Lung (tissue), 12 donors: ENCODE results near the gene PRKCA. TPM values are rescaled to one million over a fixed set of nuclear protein-coding genes. Genes with fewer than 3 reads are reported as not detected.

Source experiments
- ATAC-seq: fragments of 200-7000 bp; cut with Tn5 transposase; one replicate; pipeline ENCODE4 v1.9.1; 2020; ENCODE audit warnings: moderate number of reproducible peaks; ENCODE audit not compliant: insufficient read depth, low FRiP score
- DNase-seq, 3 donors: peaks; one replicate each; pipeline ENCODE4 v3.0.0-alpha.2; 2013 to 2017
- H3K27ac ChIP-seq, 2 donors: one replicate each; pipeline ENCODE4 v1.5.1; 2013; ENCODE audit warnings: mild to moderate bottlenecking in 2 of 2, moderate library complexity in 2 of 2, control low read depth in 1 of 2, inconsistent platforms in 1 of 2, low read depth in 1 of 2, low read length in 1 of 2
- H3K27me3 ChIP-seq, 3 donors: one replicate each; pipeline ENCODE4 v1.5.1; 2013; ENCODE audit warnings: low read length in 2 of 3; ENCODE audit not compliant: control insufficient read depth in 3 of 3, insufficient read depth in 3 of 3
- H3K36me3 ChIP-seq, 4 donors: one replicate each; pipeline ENCODE4 v1.5.1; 2013; ENCODE audit warnings: low read length in 4 of 4, mild to moderate bottlenecking in 1 of 4, moderate library complexity in 1 of 4; ENCODE audit not compliant: control insufficient read depth in 4 of 4, insufficient read depth in 4 of 4
- H3K4me1 ChIP-seq, 5 donors: one replicate each; pipeline ENCODE4 v1.5.1; 2013; ENCODE audit warnings: low read length in 5 of 5, mild to moderate bottlenecking in 2 of 5, moderate library complexity in 1 of 5; ENCODE audit not compliant: control insufficient read depth in 5 of 5, insufficient read depth in 5 of 5
- H3K4me3 ChIP-seq: one replicate; pipeline ENCODE4 v1.5.1; 2013; ENCODE audit warnings: mild to moderate bottlenecking, control low read depth, moderate library complexity
- H3K9ac ChIP-seq, 2 donors: one replicate each; pipeline ENCODE4 v1.5.1; 2013; ENCODE audit warnings: low read length in 2 of 2, control low read depth in 1 of 2; ENCODE audit not compliant: insufficient read depth in 1 of 2
- H3K9me3 ChIP-seq, 4 donors: one replicate each; pipeline ENCODE4 v1.5.1; 2013; ENCODE audit warnings: low read length in 3 of 4, mild to moderate bottlenecking in 1 of 4, moderate library complexity in 1 of 4; ENCODE audit not compliant: control insufficient read depth in 4 of 4, insufficient read depth in 3 of 4
- CTCF ChIP-seq: IDR thresholded peaks from 2 replicates; pipeline ENCODE4 v1.5.1; 2012; ENCODE audit warnings: mild to moderate bottlenecking; ENCODE audit errors: control extremely low read depth, extremely low read depth
- WGBS, 2 donors: extraction: QIAGEN DNeasy Blood & Tissue Kit; methylation state at CpG; one replicate each; pipeline ENCODE4 v1.1.7; 2013; 5-methylcytosine and 5-hydroxymethylcytosine counted together
- polyA plus RNA-seq, 2 donors: library from polyadenylated mRNA; stranded (reverse); fragments of 200-250 nt; gene quantifications; one replicate each; pipeline ENCODE4 v1.2.1, GENCODE V29; 2013
- total RNA-seq, 2 donors: library from RNA; depleted of rRNA in 1 of 2; stranded (reverse); fragments of >200 nt in 1 of 2; gene quantifications; one replicate each; pipeline ENCODE4 v1.2.1, GENCODE V29; 2014 to 2021
- donor health status: control.
- donor health status: control.
- donor health status: Bipolar disorder and iron deficiency.
- donor health status: healthy.
- donor health status: DM: yes; HTN: yes; CAD: no.

The PRKCA gene
- total and polyA plus RNA-seq, 4 donors: 3.4 to 34.8 (median 13.8) TPM

- peaks cover 0 to 23% (median 9%) of the 10 kb centered on the region in 5 donors for H3K4me1 ChIP-seq
- no peak overlapping the region for H3K9ac ChIP-seq
- ATAC-seq (peak; percentile 35), DNase-seq (peak; percentile 63 to 69 (median 67))
- H3K27ac ChIP-seq: peak overlapping the region; percentile 73 to 79
- no peaks in the 10 kb centered on the region for H3K27me3 ChIP-seq
- peak overlapping the region; percentile 61 for H3K4me3 ChIP-seq
- WGBS, 2 donors: 0 to 1% methylated on average over 73 to 91 of the region's 91 CpGs
- no peaks in the 10 kb centered on the region for H3K36me3 ChIP-seq
- TF ChIP-seq CTCF: no peak
- no peaks in the 10 kb centered on the region for H3K9me3 ChIP-seq
Observed at GRCh38 chr17:66302761-66303626, 581 bp downstream of the PRKCA start.

- peak overlapping the region in 1 of 2 donors; percentile 39 for H3K9ac ChIP-seq
- no peak for ATAC-seq
- peak overlapping the region in 1 of 2 donors; percentile 34 for H3K27ac ChIP-seq
- DNase-seq: peak; percentile 15 to 65 (median 55)
- TF ChIP-seq CTCF: no peak
- 73 to 80% methylated on average over 14 of the region's 14 CpGs for WGBS, 2 donors
- H3K36me3 ChIP-seq: peaks cover 0 to 3% (median 0%) of the 10 kb centered on the region in 4 donors
- H3K9me3 ChIP-seq: no peaks in the 10 kb centered on the region
- H3K27me3 ChIP-seq: no peaks in the 10 kb centered on the region
- H3K4me1 ChIP-seq: peaks cover 0 to 23% (median 9%) of the 10 kb centered on the region in 5 donors
- no peak overlapping the region for H3K4me3 ChIP-seq
Observed at GRCh38 chr17:66304304-66305174, 2.1 kb downstream of the PRKCA start.

GRCh38 chr17:66306446-66306845, 4.0 kb downstream of the PRKCA start:
- no peak for TF ChIP-seq CTCF
- 70 to 85% methylated on average over 5 of the region's 5 CpGs for WGBS, 2 donors

More at GRCh38 chr17:66306446-66306845, 4.0 kb downstream of the PRKCA start:
- H3K36me3 ChIP-seq: peaks cover 0 to 3% (median 1%) of the 10 kb centered on the region in 4 donors
- H3K9ac ChIP-seq: peak overlapping the region in 1 of 2 donors; percentile 38
- ATAC-seq: no peak
- H3K27ac ChIP-seq: no peak overlapping the region
- no peaks in the 10 kb centered on the region for H3K9me3 ChIP-seq
- no peaks in the 10 kb centered on the region for H3K27me3 ChIP-seq
- no peak overlapping the region for H3K4me3 ChIP-seq
- H3K4me1 ChIP-seq: peaks cover 4 to 33% (median 11%) of the 10 kb centered on the region in 5 donors
- peak in 2 of 3 donors; percentile 40 to 66 for DNase-seq
